PFSK-1 (cell line): ENCODE measurements around the gene GAL3ST2.

ENCODE experiments used
- POLR2AphosphoS5 ChIP-seq: IDR thresholded peaks from 2 replicates; pipeline ENCODE4 v1.6.1; 2012; ENCODE audit warnings: low read depth, mild to moderate bottlenecking, control low read depth, low read length, moderate library complexity
- TF ChIP-seq, protein P1 (sequence below), 2 experiments: IDR thresholded peaks; 2 replicates each; pipeline versions ENCODE4 v1.6.1 to v1.8.0; 2011 to 2012; ENCODE audit warnings: low read depth in 2 of 2, low read length in 2 of 2, control low read depth in 1 of 2, inconsistent platforms in 1 of 2, mild to moderate bottlenecking in 1 of 2, moderate library complexity in 1 of 2; ENCODE audit not compliant: insufficient read depth in 1 of 2

DNA sequence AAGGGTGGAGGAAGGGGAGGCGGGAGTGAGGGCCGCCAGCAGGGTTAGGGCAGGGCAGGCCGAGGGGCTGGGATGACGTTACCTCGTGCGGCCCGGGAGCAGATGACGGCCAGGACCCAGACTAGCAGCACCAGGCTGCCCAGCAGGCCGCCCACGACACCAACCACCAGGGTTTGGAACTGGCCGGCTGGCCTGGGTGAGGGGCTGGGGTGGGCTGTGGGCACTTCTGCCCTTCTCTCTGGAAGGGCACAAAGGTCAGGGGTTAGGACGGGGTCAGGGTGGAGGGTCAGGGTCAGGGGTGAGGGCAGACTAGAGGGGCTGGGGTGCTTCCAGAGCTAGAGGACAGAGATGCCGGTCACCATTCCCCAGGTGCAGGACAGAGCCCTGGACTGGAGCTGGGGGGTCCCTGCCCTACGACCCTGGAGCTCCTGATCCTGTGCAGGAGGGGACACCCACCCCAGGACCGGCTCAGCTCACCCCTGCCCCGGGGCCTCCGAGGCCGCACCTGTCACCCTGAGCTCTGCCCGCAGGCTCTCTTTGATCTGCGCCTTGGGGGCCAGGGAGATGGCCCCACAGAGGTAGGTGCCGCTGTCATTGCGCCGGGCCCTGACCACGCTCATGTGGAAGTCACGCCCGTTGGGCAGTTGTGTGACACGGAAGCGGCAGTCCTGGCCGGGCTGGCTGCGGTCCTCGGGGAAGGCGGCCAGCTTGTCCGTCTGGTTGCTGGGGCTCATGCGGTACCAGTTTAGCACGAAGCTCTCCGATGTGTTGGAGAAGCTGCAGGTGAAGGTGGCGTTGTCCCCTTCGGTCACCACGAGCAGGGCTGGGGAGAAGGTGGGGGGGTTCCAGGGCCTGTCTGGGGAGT lies 75.7 kb downstream of the GAL3ST2 start:
- TF ChIP-seq, protein P1, sequence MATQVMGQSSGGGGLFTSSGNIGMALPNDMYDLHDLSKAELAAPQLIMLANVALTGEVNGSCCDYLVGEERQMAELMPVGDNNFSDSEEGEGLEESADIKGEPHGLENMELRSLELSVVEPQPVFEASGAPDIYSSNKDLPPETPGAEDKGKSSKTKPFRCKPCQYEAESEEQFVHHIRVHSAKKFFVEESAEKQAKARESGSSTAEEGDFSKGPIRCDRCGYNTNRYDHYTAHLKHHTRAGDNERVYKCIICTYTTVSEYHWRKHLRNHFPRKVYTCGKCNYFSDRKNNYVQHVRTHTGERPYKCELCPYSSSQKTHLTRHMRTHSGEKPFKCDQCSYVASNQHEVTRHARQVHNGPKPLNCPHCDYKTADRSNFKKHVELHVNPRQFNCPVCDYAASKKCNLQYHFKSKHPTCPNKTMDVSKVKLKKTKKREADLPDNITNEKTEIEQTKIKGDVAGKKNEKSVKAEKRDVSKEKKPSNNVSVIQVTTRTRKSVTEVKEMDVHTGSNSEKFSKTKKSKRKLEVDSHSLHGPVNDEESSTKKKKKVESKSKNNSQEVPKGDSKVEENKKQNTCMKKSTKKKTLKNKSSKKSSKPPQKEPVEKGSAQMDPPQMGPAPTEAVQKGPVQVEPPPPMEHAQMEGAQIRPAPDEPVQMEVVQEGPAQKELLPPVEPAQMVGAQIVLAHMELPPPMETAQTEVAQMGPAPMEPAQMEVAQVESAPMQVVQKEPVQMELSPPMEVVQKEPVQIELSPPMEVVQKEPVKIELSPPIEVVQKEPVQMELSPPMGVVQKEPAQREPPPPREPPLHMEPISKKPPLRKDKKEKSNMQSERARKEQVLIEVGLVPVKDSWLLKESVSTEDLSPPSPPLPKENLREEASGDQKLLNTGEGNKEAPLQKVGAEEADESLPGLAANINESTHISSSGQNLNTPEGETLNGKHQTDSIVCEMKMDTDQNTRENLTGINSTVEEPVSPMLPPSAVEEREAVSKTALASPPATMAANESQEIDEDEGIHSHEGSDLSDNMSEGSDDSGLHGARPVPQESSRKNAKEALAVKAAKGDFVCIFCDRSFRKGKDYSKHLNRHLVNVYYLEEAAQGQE (IDR thresholded peaks at IDR 0.05; ENCODE audit: insufficient read depth in 1 of 2, low read depth in 2 of 2, low read length in 2 of 2) = no peak
- TF ChIP-seq POLR2AphosphoS5 = no peak
